HG03025 (cell line): ENCODE results near the gene TMEM89.

ENCODE experiments used
- ATAC-seq: cut with Tn5 transposase; IDR thresholded peaks from one replicate; pipeline ENCODE4 v1.9.1; 2021; ENCODE audit warnings: mild to moderate bottlenecking, moderate library complexity; ENCODE audit not compliant: unreplicated experiment, low FRiP score

The TMEM89 gene

GRCh38 chr3:48593337-48593736 lies 28.2 kb downstream of the TMEM89 start:
- no peak for ATAC-seq

GRCh38 chr3:48592519-48593087 lies 29.0 kb downstream of the TMEM89 start:
- no peak for ATAC-seq

- no peak for ATAC-seq
Observed at GRCh38 chr3:48591886-48592518, 29.6 kb downstream of the TMEM89 start.

- no peak for ATAC-seq
Observed at GRCh38 chr3:48591436-48591835, 30.1 kb downstream of the TMEM89 start.

- ATAC-seq, result no peak
Observed at GRCh38 chr3:48588230-48588629, 33.3 kb downstream of the TMEM89 start.

- no peak for ATAC-seq
Observed at GRCh38 chr3:48587686-48588085, 33.9 kb downstream of the TMEM89 start.

DNA sequence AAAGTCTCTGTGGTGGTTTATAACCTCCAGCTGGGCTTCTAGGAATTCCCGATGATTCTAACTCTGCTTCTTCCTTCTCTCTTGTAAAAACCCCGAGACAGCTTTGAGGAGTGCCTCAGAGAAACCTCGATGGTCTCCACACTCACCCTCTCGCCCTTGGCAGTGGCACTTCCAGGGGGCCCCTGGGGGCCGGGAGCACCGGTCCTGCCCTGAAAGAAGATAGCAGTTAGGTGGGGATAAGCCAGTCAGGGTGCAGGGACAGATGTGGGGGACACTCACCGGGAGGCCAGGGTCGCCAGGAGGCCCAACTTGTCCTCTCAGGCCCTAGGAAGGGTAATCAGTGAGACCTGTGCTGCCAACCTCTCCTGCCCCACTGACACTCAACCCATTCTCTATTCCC lies 36.2 kb downstream of the TMEM89 start:
- ATAC-seq, result no peak

DNA sequence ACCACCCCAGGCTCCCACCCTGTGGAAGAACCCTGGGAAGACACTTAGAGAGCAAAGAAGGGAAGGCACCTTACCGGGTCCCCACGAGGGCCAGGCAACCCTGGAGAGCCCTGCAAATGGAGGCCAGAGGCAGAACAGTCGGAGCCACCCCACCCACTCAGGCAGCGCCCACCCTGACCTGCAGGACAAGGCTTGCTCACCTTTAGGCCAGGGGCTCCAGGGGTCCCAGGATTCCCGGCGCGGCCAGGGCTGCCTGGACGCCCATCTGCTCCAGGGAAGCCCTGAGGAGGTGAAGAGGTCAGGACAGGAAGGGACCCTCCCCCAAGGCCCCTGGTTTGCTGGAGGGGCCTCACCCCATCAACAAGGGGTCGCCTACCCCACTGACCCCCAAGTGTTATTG lies 36.7 kb downstream of the TMEM89 start:
- no peak for ATAC-seq

DNA sequence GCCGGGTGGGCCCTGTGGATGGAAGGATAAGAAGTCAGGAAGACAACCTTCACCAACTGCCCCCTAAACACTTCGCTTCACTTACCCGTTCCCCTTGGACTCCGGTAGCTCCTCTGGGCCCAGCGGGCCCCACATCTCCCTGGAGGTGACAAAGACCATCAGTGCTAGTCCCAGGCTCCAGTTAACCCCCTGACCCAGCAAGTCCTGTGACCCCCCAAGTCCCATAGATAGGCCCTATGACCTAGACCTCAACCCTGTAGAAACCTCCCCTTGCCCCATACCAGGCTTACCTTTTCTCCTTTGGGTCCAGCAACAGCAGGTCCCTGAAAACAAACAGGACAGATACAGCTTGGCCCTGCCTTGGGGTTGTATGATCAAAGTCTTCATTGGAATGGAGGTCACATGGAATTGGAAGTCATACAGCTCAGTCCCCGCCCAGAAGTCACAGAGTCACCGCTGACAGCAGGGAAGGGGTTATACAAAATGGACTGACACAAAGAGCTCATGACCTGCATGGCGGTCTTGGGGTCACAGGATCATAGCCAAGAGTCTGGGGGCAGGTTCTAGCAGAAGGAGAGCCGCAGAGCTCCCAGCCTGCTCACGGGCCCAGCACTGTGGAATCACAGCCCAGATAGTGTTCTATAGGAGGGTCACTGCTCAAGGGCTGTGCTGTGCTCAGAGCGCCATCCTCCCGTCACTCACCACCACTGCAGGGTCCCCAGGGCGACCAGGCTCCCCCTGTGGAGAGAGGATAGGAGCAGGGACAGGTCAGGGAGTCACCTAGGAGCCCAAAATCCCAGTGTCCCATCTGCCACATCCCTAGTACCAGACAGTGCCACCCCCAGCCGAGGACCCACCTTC lies 39.7 kb downstream of the TMEM89 start:
- ATAC-seq, result no peak

DNA sequence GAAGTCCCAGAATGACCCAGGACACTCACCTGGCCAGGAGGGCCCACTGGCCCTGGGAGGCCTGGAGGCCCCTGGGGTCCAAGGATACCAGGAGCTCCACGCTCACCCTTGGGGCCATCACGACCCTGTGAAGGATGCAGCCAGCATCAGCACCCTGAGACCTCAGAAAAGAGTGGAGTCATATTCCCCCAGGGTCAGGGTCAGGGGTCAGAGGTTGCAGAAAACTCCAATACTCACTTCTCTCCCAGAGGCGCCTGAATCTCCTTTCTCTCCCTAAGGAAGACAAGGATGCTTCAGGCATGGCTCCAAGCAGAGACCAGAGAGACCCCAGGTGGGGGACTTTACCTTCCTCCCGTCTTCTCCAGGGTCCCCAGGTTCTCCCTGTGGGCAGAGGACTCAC lies 44.9 kb downstream of the TMEM89 start:
- ATAC-seq, result no peak

- ATAC-seq, result no peak
Observed at GRCh38 chr3:48575366-48575765, 46.2 kb downstream of the TMEM89 start.

DNA sequence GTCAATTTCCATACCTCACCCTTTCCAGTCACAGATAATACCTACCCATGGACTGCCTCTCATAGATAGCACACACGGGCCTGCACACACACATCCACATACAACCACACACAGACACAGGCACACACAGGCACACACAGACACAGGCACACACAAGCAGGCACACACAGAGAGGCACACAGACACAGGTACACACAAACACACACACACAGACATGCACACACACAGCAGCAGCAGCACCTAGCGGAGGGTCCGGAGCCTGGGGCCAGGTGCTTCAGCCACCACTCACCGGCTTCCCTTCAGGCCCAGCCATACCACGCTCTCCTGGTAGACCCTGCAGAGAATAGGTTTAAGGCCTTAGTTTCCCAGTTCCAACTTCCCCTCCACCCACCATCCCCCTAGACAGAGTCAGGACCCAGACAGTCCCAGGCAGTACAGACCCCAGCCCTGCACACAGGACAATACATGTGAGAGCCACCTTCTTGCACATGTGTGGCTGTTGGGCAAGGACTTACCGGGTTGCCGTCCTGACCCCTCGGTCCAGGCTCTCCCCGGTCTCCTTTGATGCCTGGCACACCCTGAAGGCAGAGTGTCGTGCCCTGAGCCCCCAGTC lies 47.5 kb downstream of the TMEM89 start:
- no peak for ATAC-seq

DNA sequence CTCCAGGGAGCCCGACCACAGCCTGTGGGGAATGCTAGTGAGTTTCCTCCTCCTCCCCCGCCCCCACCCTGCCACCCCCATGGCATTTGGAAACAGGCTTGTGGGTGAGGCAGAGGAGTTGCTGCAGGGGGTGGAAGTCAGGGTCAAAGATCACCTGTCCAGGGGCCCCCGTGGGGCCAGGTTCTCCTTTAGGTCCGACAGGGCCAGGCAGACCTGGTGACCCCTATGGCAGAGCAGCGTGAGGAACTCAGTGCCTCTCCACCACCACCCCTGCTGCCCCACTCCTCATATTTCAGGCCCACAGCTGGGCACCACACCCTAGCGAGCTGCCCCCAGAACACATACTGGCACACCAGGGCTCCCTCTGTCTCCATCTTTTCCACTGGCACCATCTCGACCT lies 49.1 kb downstream of the TMEM89 start:
- ATAC-seq, result no peak

GRCh38 chr3:48571938-48572337 lies 49.6 kb downstream of the TMEM89 start:
- ATAC-seq, result no peak
